Measurements from ENCODE around the gene DCT.
"Not testable (repeated sequence)": the region's sequence is repeated elsewhere in the genome, so short reads cannot be mapped to it uniquely, and the experiment has no call there.

Gene DCT

DNA sequence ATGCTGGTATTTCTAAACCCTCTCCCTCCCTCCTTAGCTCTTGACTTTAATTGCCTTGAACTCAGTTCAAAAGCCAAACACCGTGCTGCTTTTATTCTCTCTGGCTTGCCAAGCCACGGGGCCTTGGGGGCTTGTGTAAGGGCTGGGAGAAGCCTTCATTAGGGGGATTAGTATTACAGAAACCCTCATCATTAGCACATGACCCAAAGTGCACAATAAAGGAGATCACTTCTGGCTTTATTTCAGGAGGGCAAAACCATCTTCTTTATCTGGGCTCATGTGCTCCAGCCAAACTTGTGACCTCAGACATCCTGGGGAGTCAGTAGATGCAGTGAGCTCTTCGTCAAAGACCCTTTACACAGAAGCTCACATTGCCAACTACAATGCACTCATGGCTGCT is at the start of gene DCT:
Gene DCT (minus strand): TSS at position 67 of the 400 bp plus-strand sequence. CDS start 427 bp downstream, outside the sequence.
- no peak for DNase-seq

DNA sequence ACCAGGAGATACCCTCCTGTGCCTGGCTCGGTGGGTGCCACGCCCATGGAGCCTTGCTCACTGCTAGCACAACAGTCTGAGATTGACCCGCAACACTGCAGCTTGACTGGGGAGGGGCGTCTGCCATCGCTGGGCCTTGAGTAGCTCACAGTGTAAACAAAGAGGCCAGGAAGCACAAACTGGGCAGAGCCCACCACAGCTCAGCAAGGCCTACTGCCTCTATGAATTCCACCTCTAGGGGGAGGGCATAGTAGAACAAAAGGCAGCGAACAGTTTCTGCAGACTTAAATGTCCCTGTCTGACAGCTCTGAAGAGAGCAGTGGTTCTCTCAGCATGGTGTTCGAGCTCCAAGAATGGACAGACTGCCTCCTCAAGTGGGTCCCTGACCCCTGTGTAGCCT is 47.5 kb upstream of the DCT start:
- not testable (repeated sequence) for DNase-seq

GRCh38 chr13:94525781-94526180 is 46.3 kb upstream of the DCT start:
- no peak for DNase-seq

GRCh38 chr13:94524407-94524806 is 44.9 kb upstream of the DCT start:
- no peak for DNase-seq

GRCh38 chr13:94520001-94520400 is 40.5 kb upstream of the DCT start:
- DNase-seq: no peak

DNA sequence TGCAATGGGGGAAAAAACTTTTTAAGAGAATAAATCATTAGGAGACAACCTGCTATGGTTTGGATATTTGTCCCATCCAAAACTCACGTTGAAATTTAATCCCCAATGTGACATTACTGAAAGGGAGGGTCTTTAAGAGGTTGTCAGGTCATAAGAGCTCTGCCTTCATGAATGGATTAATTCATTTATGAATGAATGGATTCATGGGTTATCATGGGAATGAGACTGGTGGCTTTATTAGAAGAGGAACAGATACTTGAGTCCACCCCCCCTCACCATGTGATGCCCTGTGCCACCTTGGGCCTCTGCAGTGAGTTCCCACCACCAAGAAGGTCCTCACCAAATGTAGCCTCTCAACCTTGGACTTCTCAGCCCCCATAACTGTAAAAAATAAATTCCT is 37.0 kb upstream of the DCT start:
- no peak for DNase-seq

- no peak for DNase-seq
Measured at GRCh38 chr13:94515911-94516310, 36.4 kb upstream of the DCT start.

DNA sequence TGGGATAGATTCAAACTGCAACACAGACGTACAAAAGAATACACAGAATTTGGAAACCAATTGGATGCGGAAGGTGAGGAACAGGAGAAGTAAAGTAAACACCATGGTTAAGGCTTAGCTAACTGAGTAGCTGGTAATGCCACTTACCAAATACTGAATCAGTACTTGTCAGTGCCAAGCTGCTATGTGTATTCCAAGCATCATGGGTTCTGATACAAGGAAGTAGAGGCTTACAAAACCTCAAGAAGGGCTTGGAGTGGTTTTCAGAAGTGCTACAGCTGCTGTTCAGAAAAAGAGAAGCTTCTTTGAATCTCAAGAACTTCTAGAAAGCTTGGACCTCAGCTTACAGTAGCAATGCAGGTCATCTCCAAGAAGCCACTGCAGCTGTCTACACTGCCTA is 35.9 kb upstream of the DCT start:
- DNase-seq: no peak

DNA sequence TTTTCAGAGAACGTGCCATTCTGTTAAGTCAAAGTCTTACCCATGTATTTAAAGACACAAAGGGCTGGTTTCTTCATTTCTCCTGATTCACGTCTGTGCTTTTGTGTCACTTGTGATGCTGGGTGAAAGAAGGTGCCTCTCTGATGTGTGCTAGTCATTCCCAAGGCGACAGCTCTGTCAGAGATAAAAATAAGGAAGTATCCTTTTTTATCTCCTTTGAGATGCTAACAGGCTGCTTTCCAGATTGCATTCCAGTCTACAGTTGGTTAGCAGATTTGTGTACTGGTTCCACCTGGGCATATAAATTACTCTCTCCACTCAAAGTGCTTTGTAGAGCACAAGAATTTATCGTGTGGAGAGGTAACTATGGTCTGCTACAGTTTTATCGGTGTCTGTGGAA is 33.5 kb upstream of the DCT start:
- no peak for DNase-seq

DNA sequence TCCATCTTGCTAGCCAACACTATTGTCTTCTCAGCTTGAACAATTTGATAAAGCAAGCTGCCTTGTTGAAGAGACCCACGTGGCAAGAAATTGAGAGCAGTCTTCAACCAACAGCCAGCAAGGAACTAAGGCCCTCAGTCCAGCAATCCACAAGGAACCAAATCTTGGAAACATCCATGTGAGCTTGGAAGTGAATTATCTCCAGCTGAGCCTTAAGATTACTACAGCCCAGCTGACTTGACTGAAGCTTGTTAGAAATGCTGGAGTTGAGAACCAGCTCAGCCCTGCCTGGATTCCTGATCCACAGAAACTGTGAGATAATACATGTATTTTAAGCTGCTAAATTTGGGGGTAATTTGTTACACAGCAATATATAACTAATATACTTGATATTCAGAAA is 26.2 kb upstream of the DCT start:
- DNase-seq: no peak

- DNase-seq: no peak
Measured at GRCh38 chr13:94503851-94504250, 24.4 kb upstream of the DCT start.

- DNase-seq: not testable (repeated sequence)
Measured at GRCh38 chr13:94498831-94499230, 19.3 kb upstream of the DCT start.

- no peak for DNase-seq
Measured at GRCh38 chr13:94495806-94496205, 16.3 kb upstream of the DCT start.

- no peak for DNase-seq
Measured at GRCh38 chr13:94494026-94494425, 14.5 kb upstream of the DCT start.

DNA sequence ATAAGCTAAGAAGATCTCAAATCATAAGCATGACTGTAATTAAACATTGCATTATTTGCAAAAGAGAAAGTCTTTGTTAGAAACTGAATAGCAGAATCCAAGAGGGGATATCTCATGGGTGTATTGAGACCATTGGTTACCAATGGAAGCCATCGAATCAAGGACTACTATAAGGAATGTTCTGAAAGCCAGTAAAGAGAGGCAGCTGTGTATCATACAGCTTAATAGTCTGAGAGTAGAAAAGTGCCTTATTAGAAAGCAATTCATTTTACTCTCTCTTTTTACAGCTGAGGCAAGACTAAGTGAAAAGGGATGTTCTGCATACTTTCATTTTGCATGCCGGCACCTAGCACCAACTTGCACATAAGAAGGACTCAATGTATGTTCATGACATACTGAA is 7.6 kb upstream of the DCT start:
- no peak for DNase-seq

GRCh38 chr13:94483970-94484369 is 4.5 kb upstream of the DCT start:
- no peak for DNase-seq

DNA sequence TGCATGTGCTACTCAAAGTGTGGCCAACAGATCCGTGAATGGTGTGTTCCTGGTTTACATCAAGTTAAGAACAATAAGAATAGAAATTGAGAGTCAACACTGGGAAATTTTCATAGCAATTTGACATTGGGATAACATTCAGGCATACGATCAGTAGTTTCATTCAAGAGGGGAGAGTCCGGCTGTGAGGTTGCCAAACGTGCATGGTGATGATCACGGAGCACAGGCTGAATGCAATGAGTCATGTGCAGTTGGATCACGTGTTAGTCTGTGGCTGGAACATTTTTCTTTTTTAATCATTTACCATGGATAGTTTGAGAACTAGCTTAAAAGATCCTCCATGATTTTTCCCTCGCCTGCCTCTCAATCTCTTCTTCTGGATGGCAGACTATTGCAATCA is 2.5 kb upstream of the DCT start:
- no peak for DNase-seq

DNA sequence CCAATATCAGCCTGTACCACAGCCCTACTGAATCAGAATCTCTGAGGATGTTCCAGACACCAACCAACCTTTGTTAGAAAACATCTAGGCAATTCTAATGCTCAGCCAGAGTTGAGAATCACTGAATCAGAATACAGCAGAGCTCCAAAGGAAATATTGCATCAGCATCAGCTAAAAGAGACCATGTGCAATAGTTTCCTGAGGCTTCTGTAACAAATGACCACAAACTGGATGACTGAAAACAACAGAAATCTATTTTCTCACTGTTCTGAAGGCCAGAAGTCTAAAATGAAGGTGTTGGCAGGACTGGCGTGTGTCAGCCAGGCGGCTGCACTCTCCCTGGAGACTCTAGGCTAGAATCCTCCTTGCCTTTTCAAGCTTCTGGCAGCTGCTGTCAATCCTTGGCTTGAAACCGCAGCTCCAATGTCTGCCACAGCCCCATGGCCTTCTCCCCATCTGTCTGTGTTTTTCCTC is 1.2 kb upstream of the DCT start:
- DNase-seq: no peak

DNA sequence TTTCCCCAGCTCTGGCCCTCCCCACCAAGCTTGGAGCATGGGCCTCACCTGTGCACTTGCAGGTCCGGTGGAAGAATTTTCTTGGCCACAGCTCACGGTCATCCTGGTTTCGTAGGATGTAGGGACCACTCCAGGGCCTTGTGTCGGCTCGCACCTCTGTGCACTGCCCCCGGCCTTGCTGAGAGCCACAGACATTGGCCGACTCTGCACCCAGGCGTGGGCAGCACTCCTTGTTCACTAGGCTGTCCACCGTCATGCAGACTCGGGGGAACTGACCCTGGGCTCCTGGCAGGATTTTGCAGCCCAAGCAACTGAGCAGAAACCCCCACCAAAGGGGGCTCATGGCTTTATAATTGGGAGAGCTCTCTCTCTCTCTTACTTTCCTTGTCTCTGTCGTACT is 569 bp downstream of the DCT start:
- DNase-seq: no peak

DNA sequence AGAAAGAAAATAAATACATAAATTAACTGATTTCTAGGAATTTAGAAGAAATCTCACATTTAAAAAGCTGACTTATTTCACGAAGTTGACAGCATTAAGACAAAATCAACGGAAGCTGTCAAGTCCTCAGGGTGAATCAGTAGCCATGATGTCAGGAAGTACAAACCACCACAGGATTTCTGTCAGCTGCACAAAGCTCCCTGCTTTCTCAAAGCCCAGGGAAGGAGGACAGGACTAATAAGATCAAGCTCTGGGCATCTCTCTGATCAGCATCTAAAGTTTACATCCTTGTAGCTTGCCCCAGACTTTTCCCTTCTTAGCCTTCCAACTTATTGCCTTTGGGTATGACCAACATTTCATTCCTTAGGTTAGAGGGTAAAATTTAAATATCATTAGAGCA is 9.4 kb downstream of the DCT start:
- DNase-seq: no peak

DNA sequence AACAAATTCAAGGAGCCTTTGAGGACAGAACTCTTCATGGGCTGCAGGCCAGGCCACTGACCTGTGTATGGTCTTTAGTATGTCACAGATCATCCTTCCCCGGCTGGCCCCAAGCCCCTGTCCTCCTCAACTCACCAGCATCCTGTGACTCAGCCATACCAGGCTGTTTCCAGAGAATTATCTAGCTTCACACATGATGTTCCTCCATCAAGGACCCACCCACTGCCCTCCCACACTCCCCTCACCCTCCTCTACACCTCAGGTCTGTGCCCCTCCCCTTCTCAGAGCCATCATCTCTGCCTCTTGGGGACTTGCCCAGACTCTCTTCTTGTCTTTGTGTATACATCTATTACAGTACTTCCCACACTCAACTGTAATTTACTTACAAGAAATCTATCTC is 14.7 kb downstream of the DCT start:
- no peak for DNase-seq

DNA sequence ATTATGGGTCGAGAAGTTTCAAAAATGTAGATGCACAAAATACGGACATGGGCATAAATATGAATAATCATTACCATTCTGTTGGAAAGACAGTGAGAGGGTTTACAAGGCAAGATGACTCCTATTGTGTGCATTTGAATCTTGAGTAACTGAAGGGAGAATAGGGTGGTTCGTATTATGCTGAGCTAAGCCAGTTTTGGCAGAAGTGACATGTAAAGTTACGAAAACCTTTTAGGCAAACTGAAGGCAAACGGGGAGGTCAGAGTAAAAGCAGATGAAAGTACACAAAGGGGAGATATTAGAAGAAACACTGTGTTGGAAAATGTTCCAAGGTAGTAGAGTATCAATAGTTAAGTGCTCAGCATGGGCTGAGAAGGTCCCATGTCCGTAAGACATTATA is 16.8 kb downstream of the DCT start:
- no peak for DNase-seq

DNA sequence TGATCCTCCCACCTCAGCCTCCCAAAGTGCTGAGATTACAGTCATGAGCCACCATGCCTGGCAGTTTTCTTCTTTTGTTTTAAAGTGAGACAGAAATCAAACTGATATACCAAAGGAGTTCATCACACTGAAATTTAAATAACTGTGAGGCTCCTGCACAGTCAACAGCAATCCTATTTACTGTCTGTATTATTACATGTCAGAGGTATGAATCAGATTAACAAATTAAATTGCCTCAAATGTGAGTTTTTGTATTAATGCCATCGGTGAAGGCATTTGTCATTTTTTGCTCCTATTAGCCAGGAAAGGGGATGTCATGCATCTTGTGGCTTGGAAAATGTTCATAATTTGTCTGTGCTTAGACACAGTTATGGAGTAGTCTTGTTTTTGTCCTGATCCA is 20.4 kb downstream of the DCT start:
- no peak for DNase-seq

DNA sequence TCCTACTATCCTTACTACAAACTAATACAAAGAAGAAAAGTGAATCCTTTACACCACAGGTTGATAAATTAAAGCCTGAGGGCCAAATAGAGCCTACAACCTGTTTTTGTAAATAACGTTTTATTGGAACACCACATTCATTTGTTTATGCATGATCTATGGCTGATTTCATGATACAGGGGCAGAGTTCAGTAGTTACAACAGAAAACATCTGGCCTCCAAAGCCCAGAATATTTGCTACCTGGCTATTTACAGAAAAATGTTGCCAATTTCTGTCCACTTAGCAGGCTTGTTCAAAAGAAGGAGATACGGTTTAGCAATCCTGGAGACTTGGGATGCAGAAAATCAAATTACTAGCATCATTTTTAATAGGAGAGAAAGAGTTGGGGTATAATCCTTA is 24.1 kb downstream of the DCT start:
- no peak for DNase-seq

DNA sequence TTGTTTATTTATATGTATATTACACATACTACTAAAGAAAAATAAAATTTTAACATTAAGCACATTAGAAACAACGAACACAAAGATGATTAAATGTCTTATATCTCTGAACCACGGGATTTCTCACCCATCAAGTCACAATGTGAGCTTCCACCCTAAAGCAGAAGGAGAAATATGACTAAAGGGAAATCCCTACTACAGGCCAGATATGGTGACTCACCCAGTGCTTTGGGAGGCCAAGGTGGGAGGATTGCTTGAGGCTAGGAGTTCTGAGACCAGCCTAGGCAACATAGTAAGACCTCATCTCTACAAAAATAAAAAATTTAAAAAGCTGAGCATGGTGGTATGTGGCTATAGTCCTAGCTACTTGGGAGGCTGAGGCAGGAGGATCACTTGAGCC is 24.6 kb downstream of the DCT start:
- DNase-seq: no peak

DNA sequence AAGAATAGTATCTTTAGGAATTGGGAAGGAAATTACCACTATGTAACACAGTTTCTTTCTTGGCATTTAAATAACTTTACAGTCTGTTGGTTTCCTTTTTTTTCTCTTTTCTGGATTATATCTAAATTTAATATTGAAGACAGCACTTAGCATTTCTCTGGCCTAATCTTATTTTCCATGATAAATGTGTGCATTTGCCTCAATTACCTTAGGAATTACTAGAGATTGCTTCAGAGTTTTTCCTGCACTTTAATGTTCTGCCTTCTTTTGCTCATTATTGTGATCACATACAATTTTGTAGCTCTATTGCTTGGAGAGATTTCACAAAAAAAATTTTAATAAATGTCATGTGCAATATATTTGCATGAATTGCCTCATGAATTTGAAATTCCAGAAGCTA is 25.1 kb downstream of the DCT start:
- DNase-seq: no peak
